HepG2 (cell line): ENCODE measurements around the gene UBR4. TPM values are rescaled to one million over a fixed set of nuclear protein-coding genes. Genes with fewer than 3 reads are reported as not detected.

ENCODE experiments used
- ATAC-seq: fragments of 200-7000 bp; cut with Tn5 transposase; 3 replicates; pipeline ENCODE4 v1.9.1; 2020; ENCODE audit warnings: mild to moderate bottlenecking, moderate library complexity
- BruUV-seq: library from RNA; stranded (reverse); fragments of 400-500 nt; replicated peaks from 2 replicates; lab custom pipeline; 2021; lab: Mats Ljungman, UMichigan
- CTCF ChIA-PET: fragments of 300-600 bp; formaldehyde crosslinking; extraction: SDS; loops from one replicate; lab custom pipeline; 2021; ENCODE audit warnings: low total read pairs, inconsistent platforms, low intra/inter-chr PET ratio; lab: Yijun Ruan, JAX
- POLR2A ChIA-PET: fragments of 350-600 bp; sonication (Branson Sonifier 250); formaldehyde crosslinking; loops from one replicate; lab custom pipeline; 2020; ENCODE audit warnings: antibody characterized with exemption, inconsistent platforms; lab: Yijun Ruan, JAX
- DNase-seq: peaks from one replicate; pipeline ENCODE4 v3.0.0-alpha.2; 2015; ENCODE audit warnings: low spot score
- FAIRE-seq: peaks from 3 replicates; lab custom pipeline; 2011; peaks lifted over from hg19 to GRCh38; lab: Jason Lieb, UNC
- H2AFZ ChIP-seq: one replicate; pipeline ENCODE4 v1.6.1; 2011; ENCODE audit warnings: low read length, inconsistent platforms
- H3K27ac ChIP-seq: fragments of 300-600 bp; 3 replicates; pipeline ENCODE4 v1.8.0; 2011; ENCODE audit warnings: mixed run types, mild to moderate bottlenecking, mixed read lengths, low read length, inconsistent platforms; ENCODE audit not compliant: insufficient read depth; ENCODE audit errors: extremely low read length
- H3K27me3 ChIP-seq, 2 experiments: fragments of 200-600 bp in 1 of 2; 2 replicates in 1 of 2; 3 replicates in 1 of 2; pipeline versions ENCODE4 v1.6.0 to v1.8.0; 2011; ENCODE audit warnings: low read length in 2 of 2, mild to moderate bottlenecking in 2 of 2, moderate library complexity in 2 of 2, inconsistent platforms in 1 of 2; ENCODE audit not compliant: insufficient read depth in 2 of 2, control insufficient read depth in 1 of 2
- H3K36me3 ChIP-seq, 2 experiments: fragments of 200-600 bp in 1 of 2; replicated peaks in 1 of 2; 2 replicates in 1 of 2; 3 replicates in 1 of 2; pipeline versions ENCODE4 v1.5.1 to v1.8.0; 2011; ENCODE audit warnings: low read length in 2 of 2, inconsistent platforms in 1 of 2; ENCODE audit not compliant: insufficient read depth in 2 of 2, control insufficient read depth in 1 of 2
- H3K4me1 ChIP-seq: 2 replicates; pipeline ENCODE4 v1.5.1; 2012; ENCODE audit warnings: low read length, inconsistent platforms; ENCODE audit not compliant: insufficient read depth
- H3K4me2 ChIP-seq: 2 replicates; pipeline ENCODE4 v1.6.0; 2011; ENCODE audit warnings: low read depth, low read length, inconsistent platforms
- H3K4me3 ChIP-seq, 3 experiments: fragments of 200-600 bp in 1 of 3; sonication (generic), shearing (Covaris generic) in 1 of 3; replicated peaks in 1 of 3; 2 replicates each; pipeline ENCODE4 v1.5.1; 2011 to 2016; ENCODE audit warnings: low read length in 3 of 3, inconsistent platforms in 2 of 3, low read depth in 2 of 3, mild to moderate bottlenecking in 2 of 3, control low read depth in 1 of 3, mixed read lengths in 1 of 3; ENCODE audit not compliant: insufficient read depth in 1 of 3
- H3K79me2 ChIP-seq: one replicate; pipeline ENCODE4 v1.6.1; 2011; ENCODE audit warnings: low read length, inconsistent platforms; ENCODE audit not compliant: insufficient read depth
- H3K9ac ChIP-seq: 2 replicates; pipeline ENCODE4 v1.6.0; 2011; ENCODE audit warnings: mild to moderate bottlenecking, low read depth, low read length, inconsistent platforms; ENCODE audit not compliant: insufficient read depth
- H3K9me3 ChIP-seq: 2 replicates; pipeline ENCODE4 v1.5.1; 2012; ENCODE audit warnings: mild to moderate bottlenecking, low read length
- H4K20me1 ChIP-seq: 2 replicates; pipeline ENCODE4 v1.6.0; 2011; ENCODE audit warnings: inconsistent platforms, mild to moderate bottlenecking, low read length, moderate library complexity; ENCODE audit not compliant: insufficient read depth
- CREB1 ChIP-seq, 2 experiments: fragments of 450-650 bp in 1 of 2; IDR thresholded peaks; 2 replicates each; pipeline ENCODE4 v1.6.1; 2016 to 2017; ENCODE audit warnings: control low read depth in 1 of 2, mild to moderate bottlenecking in 1 of 2, missing compliant biosample characterization in 1 of 2, missing genetic modification characterization in 1 of 2
- ZFYVE20 ChIP-seq: sonication (generic); formaldehyde crosslinking; IDR thresholded peaks from 2 replicates; pipeline ENCODE4 v1.8.0; 2023; ENCODE audit warnings: low read depth, mild to moderate bottlenecking, moderate library complexity, missing genetic modification reagents, borderline replicate concordance
- ZNF317 ChIP-seq: sonication (generic); formaldehyde crosslinking; IDR thresholded peaks from 2 replicates; pipeline ENCODE4 v1.5.0; 2020; ENCODE audit warnings: mild to moderate bottlenecking, missing genetic modification reagents
- ZNF615 ChIP-seq: sonication (generic); formaldehyde crosslinking; IDR thresholded peaks from 2 replicates; pipeline ENCODE4 v1.5.0; 2020; ENCODE audit warnings: mild to moderate bottlenecking, missing genetic modification reagents, borderline replicate concordance
- WGBS: methylation state at CpG from one replicate; pipeline ENCODE4 v1.1.6; 2017; ENCODE audit warnings: low lambda C conversion rate; 5-methylcytosine and 5-hydroxymethylcytosine counted together
- in situ Hi-C: cut with HindIII; loops from 2 replicates; pipeline ENCODE4 v1.10.0; 2017; ENCODE audit warnings: low pct_unique_long_range_greater_than_20kb; ENCODE audit not compliant: extremely low pct_ligation_motif_present
- intact Hi-C: fragments of 100-400 bp; cut with micrococcal nuclease; formaldehyde crosslinking; loops from one replicate; pipeline ENCODE4 v1.10.0; 2022; ENCODE audit not compliant: unreplicated experiment
- polyA plus RNA-seq, 8 experiments: library from polyadenylated mRNA; depleted of rRNA in 3 of 8; stranded (reverse) in 7 of 8; unstranded in 1 of 8; fragments of >200 nt; fragmentation: Illumina TruSeq in 4 of 8; extraction: Trizol in 4 of 8; gene quantifications; 2 replicates each; pipeline versions ENCODE4 v1.2.1 to v1.2.3, GENCODE V29; 2011 to 2016; ENCODE audit warnings: low read depth in 4 of 8, missing spikeins in 1 of 8, mixed read lengths in 1 of 8; ENCODE audit not compliant: insufficient read depth in 1 of 8
- total RNA-seq, 5 experiments: library from RNA; depleted of rRNA; stranded (reverse); fragments of >200 nt; fragmentation: Illumina TruSeq; extraction: Trizol; gene quantifications; 2 replicates each; pipeline ENCODE4 v1.2.3, GENCODE V29; 2016; ENCODE audit warnings: low read depth in 1 of 5

The UBR4 gene
- total and polyA plus RNA-seq, 2 of the 13 experiments (the other 11 are each of a cell fraction or from before 2014, with no cell fraction given), result 59.1 to 106 TPM

- no peak overlapping the region for H2AFZ ChIP-seq
- H3K4me2 ChIP-seq, result no peak overlapping the region
- H3K27ac ChIP-seq, result no peak overlapping the region
- H3K4me3 ChIP-seq, result no peak overlapping the region
- peaks cover 0 to 3% of the 10 kb centered on the region in 2 experiments; a peak in 1 of 5 replicates for H3K27me3 ChIP-seq
- H4K20me1 ChIP-seq, result no peaks in the 10 kb centered on the region
- H3K4me1 ChIP-seq, result peaks cover 55% of the 10 kb centered on the region
- 93% methylated on average over 1 of the region's 1 CpG for WGBS
- no peak overlapping the region for H3K9ac ChIP-seq
- ATAC-seq (no peak), FAIRE-seq (no peak), DNase-seq (no peak)
- ChIA-PET POLR2A (no interaction called here), CTCF (no interaction called here)
- in situ Hi-C loops, result no loop called here
- no peak for TF ChIP-seq ZNF615 (CRISPR knock-in tag)
- TF ChIP-seq CREB1 (IDR thresholded peaks at IDR 0.05), result peak; percentile 90
- no peak for TF ChIP-seq CREB1 (CRISPR knock-in tag; IDR thresholded peaks at IDR 0.05)
- intact Hi-C loops, result no loop called here
- no peaks in the 10 kb centered on the region for H3K36me3 ChIP-seq
- no peaks in the 10 kb centered on the region for H3K79me2 ChIP-seq
- no TSS peak for BruUV-seq
- no peaks in the 10 kb centered on the region for H3K9me3 ChIP-seq
Observed at GRCh38 chr1:19061343-19061742, 148.7 kb downstream of the UBR4 start.

DNA sequence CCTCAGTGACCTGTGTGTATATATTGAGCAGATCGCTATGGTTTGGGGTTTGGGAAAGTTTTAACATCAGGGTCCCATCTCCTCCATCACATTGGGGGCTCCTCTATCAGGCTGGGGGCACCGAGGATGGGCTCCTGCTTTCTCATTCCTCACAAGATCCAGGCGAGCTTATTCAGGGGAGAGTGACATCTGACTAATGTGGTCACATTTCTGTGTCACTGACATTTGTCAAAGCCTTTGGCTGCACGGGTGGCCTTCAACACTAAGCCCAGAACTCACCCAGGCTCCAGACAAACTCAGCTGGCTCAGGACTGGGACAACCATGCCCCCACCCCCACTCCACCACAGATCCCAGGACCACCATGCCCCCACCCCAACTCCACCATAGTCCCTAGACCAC lies 150.3 kb downstream of the UBR4 start:
- intact Hi-C loops, result no loop called here
- H3K4me1 ChIP-seq, result peaks cover 55% of the 10 kb centered on the region
- H3K79me2 ChIP-seq, result no peaks in the 10 kb centered on the region
- TF ChIP-seq ZFYVE20 (CRISPR knock-in tag) (no peak), ZNF317 (CRISPR knock-in tag) (peak; percentile 70; the same call in 1 of the 2 replicates)
- H2AFZ ChIP-seq, result no peak overlapping the region
- ChIA-PET POLR2A (interaction anchor here (1.2 kb wide), 1 partner anchor 108 kb away, joined by 3 read pairs; no protein-coding TSS in a partner anchor), CTCF (no interaction called here)
- H3K9me3 ChIP-seq, result no peaks in the 10 kb centered on the region
- H3K27ac ChIP-seq, result no peak overlapping the region
- in situ Hi-C loops, result no loop called here
- WGBS, result 0% methylated on average over 3 of the region's 4 CpGs
- no peak overlapping the region for H3K9ac ChIP-seq
- DNase-seq (no peak), FAIRE-seq (no peak), ATAC-seq (no peak)
- no peaks in the 10 kb centered on the region for H3K36me3 ChIP-seq
- H3K4me2 ChIP-seq, result no peak overlapping the region
- no TSS peak for BruUV-seq
- peaks cover 0 to 3% of the 10 kb centered on the region in 2 experiments; a peak in 1 of 5 replicates for H3K27me3 ChIP-seq
- no peaks in the 10 kb centered on the region for H4K20me1 ChIP-seq
- H3K4me3 ChIP-seq, result no peak overlapping the region
